Uterus (tissue), 4 donors: ENCODE measurements around the gene RSAD1. TPM values are rescaled to one million over a fixed set of nuclear protein-coding genes. Genes with fewer than 3 reads are reported as not detected.

Experiments
- DNase-seq, 2 donors: peaks; one replicate each; pipeline ENCODE4 v3.0.0-alpha.2; 2019 to 2020
- H3K27ac ChIP-seq, 2 donors: fragments of 200-600 bp; sonication (generic); 1 replicate in 1 of 2; 2 replicates in 1 of 2; pipeline ENCODE4 v1.5.1; 2016 to 2018
- H3K27me3 ChIP-seq, 2 donors: fragments of 200-600 bp; sonication (generic); one replicate each; pipeline ENCODE4 v1.5.1; 2018 to 2019; ENCODE audit warnings: control low read depth in 1 of 2
- H3K36me3 ChIP-seq, 2 donors: fragments of 200-600 bp; sonication (generic); one replicate each; pipeline ENCODE4 v1.5.1; 2019; ENCODE audit warnings: control low read depth in 1 of 2
- H3K4me1 ChIP-seq, 2 donors: fragments of 200-600 bp; sonication (generic); one replicate each; pipeline ENCODE4 v1.5.1; 2018 to 2019; ENCODE audit warnings: control low read depth in 1 of 2
- H3K4me3 ChIP-seq, 2 donors: fragments of 200-600 bp; sonication (generic); 1 replicate in 1 of 2; 2 replicates in 1 of 2; pipeline ENCODE4 v1.5.1; 2018 to 2019; ENCODE audit warnings: mild to moderate bottlenecking in 1 of 2
- H3K9me3 ChIP-seq, 2 donors: fragments of 200-600 bp; sonication (generic); one replicate each; pipeline ENCODE4 v1.5.1; 2019; ENCODE audit warnings: control low read depth in 1 of 2
- CTCF ChIP-seq, 4 experiments: fragments of 200-600 bp in 2 of 4; fragments of 450-650 bp in 2 of 4; sonication (generic) in 2 of 4; IDR thresholded peaks; one replicate each; pipeline ENCODE4 v1.5.1; 2016 to 2019; ENCODE audit warnings: antibody characterized with exemption in 4 of 4, mild to moderate bottlenecking in 2 of 4, moderate library complexity in 1 of 4
- POLR2A ChIP-seq, 2 donors: fragments of 450-650 bp; IDR thresholded peaks; one replicate each; pipeline ENCODE4 v1.6.1; 2016; ENCODE audit warnings: antibody characterized with exemption in 2 of 2, mild to moderate bottlenecking in 1 of 2, moderate library complexity in 1 of 2
- intact Hi-C: fragments of 100-400 bp; cut with DNase I; formaldehyde crosslinking; loops from one replicate; pipeline ENCODE4 v1.15.1; 2023; ENCODE audit warnings: low total_unique reads
- total RNA-seq, 4 donors: library from RNA; depleted of rRNA in 3 of 4; stranded (reverse); fragments of >200 nt in 3 of 4; gene quantifications; one replicate each; pipeline versions ENCODE4 v1.1.0 to v1.2.4, GENCODE V29; 2014 to 2023
- donor health status: DM: yes; HTN: yes; CAD: no.

Gene RSAD1
- total RNA-seq, 4 donors from 2014 or later: 12.9 to 42.6 (median 30.7) TPM

- Histone ChIP-seq H3K36me3 (no peaks in the 10 kb centered on the region), H3K9me3 (no peaks in the 10 kb centered on the region), H3K27ac (no peak overlapping the region), H3K4me1 (no peaks in the 10 kb centered on the region), H3K27me3 (no peaks in the 10 kb centered on the region), H3K4me3 (no peak overlapping the region)
- no peak for DNase-seq
- TF ChIP-seq POLR2A (IDR thresholded peaks at IDR 0.05) (no peak), CTCF (IDR thresholded peaks at IDR 0.05) (no peak)
- intact Hi-C loops: no loop called here
Observed at GRCh38 chr17:50518384-50519023, 39.8 kb downstream of the RSAD1 start.

GRCh38 chr17:50519141-50519834 is 40.6 kb downstream of the RSAD1 start:
- Histone ChIP-seq H3K9me3 (no peaks in the 10 kb centered on the region), H3K4me3 (no peak overlapping the region), H3K27me3 (no peaks in the 10 kb centered on the region), H3K27ac (no peak overlapping the region), H3K36me3 (no peaks in the 10 kb centered on the region), H3K4me1 (no peaks in the 10 kb centered on the region)
- TF ChIP-seq CTCF (IDR thresholded peaks at IDR 0.05): no peak
- TF ChIP-seq POLR2A (IDR thresholded peaks at IDR 0.05): no peak
- no peak for DNase-seq
- intact Hi-C loops: no loop called here

GRCh38 chr17:50520483-50520882 is 41.8 kb downstream of the RSAD1 start:
- intact Hi-C loops: no loop called here
- Histone ChIP-seq H3K9me3 (no peaks in the 10 kb centered on the region), H3K27me3 (no peaks in the 10 kb centered on the region), H3K4me1 (no peaks in the 10 kb centered on the region), H3K27ac (no peak overlapping the region), H3K4me3 (no peak overlapping the region), H3K36me3 (no peaks in the 10 kb centered on the region)
- TF ChIP-seq CTCF (IDR thresholded peaks at IDR 0.05): no peak
- no peak for TF ChIP-seq POLR2A (IDR thresholded peaks at IDR 0.05)
- no peak for DNase-seq

GRCh38 chr17:50521514-50521913 is 42.9 kb downstream of the RSAD1 start:
- TF ChIP-seq POLR2A (IDR thresholded peaks at IDR 0.05): no peak
- Histone ChIP-seq H3K36me3 (no peaks in the 10 kb centered on the region), H3K9me3 (no peaks in the 10 kb centered on the region), H3K4me1 (no peaks in the 10 kb centered on the region), H3K4me3 (no peak overlapping the region), H3K27me3 (no peaks in the 10 kb centered on the region), H3K27ac (no peak overlapping the region)
- intact Hi-C loops: no loop called here
- no peak for DNase-seq

- DNase-seq: no peak
- TF ChIP-seq POLR2A (IDR thresholded peaks at IDR 0.05) (no peak), CTCF (IDR thresholded peaks at IDR 0.05) (no peak)
- intact Hi-C loops: no loop called here
Observed at GRCh38 chr17:50522766-50523165, 44.1 kb downstream of the RSAD1 start.

More at GRCh38 chr17:50522766-50523165, 44.1 kb downstream of the RSAD1 start:
- Histone ChIP-seq H3K36me3 (no peaks in the 10 kb centered on the region), H3K4me3 (no peak overlapping the region), H3K9me3 (no peaks in the 10 kb centered on the region), H3K4me1 (no peaks in the 10 kb centered on the region), H3K27me3 (no peaks in the 10 kb centered on the region), H3K27ac (no peak overlapping the region)
